ENCODE data around the gene CWC25. TPM values are rescaled to one million over a fixed set of nuclear protein-coding genes. Genes with fewer than 3 reads are reported as not detected.

CWC25 gene
- total and polyA plus RNA-seq, 2 of the 13 experiments (the other 11 are each of a cell fraction or from before 2014, with no cell fraction given), result 15.6 to 22.7 TPM

GRCh38 chr17:38824899-38825761 is at the start of gene CWC25 (continued):
- TF ChIP-seq ZBTB44 (CRISPR knock-in tag; IDR thresholded peaks at IDR 0.05) (peak; percentile 88), RELA (CRISPR knock-in tag; IDR thresholded peaks at IDR 0.05) (peak; percentile 77; the same call in 1 of the 2 replicates), SRSF1 (optimal IDR thresholded peaks at IDR 0.05; ENCODE audit: low read depth, low read length) (peak; percentile 94), DRAP1 (CRISPR knock-in tag; IDR thresholded peaks at IDR 0.05) (peak; percentile 90), BATF2 (CRISPR knock-in tag; IDR thresholded peaks at IDR 0.05) (0 out of 2 replicates have a peak, but pooled peaks have one; percentile 57), ZNF143 (CRISPR knock-in tag; IDR thresholded peaks at IDR 0.05) (peak; percentile 81), HBP1 (CRISPR knock-in tag; IDR thresholded peaks at IDR 0.05; ENCODE audit: low read depth) (peak; percentile 99), GMEB1 (CRISPR knock-in tag; IDR thresholded peaks at IDR 0.05; ENCODE audit: borderline replicate concordance) (peak; percentile 94), ZNF850 (CRISPR knock-in tag; conservative IDR thresholded peaks at IDR 0.05) (no peak), DMTF1 (CRISPR knock-in tag; IDR thresholded peaks at IDR 0.05) (no peak), CREM (IDR thresholded peaks at IDR 0.05) (peak; percentile 100), CREM (CRISPR knock-in tag; IDR thresholded peaks at IDR 0.05) (peak; percentile 100), ZNF44 (CRISPR knock-in tag; IDR thresholded peaks at IDR 0.05) (peak; percentile 99), GTF2F1 (IDR thresholded peaks at IDR 0.05; ENCODE audit: low read length) (peak; percentile 89), KDM6A (CRISPR knock-in tag; IDR thresholded peaks at IDR 0.05; ENCODE audit: low read depth) (0 out of 2 replicates have a peak, but pooled peaks have one; percentile 7), ARID5B (CRISPR knock-in tag; IDR thresholded peaks at IDR 0.05) (peak; percentile 68)

Measured in HepG2 (cell line).